Ascending aorta (tissue), 2 donors: ENCODE results near the gene OR10A7. TPM values are rescaled to one million over a fixed set of nuclear protein-coding genes. Genes with fewer than 3 reads are reported as not detected.

Experiments
- DNase-seq, 2 donors: peaks; one replicate each; pipeline ENCODE4 v3.0.0-alpha.2; 2019; ENCODE audit warnings: low spot score in 2 of 2
- H3K27ac ChIP-seq, 2 donors: fragments of 200-600 bp; sonication (generic); one replicate each; pipeline ENCODE4 v1.5.1; 2016 to 2017; ENCODE audit warnings: mild to moderate bottlenecking in 1 of 2
- H3K27me3 ChIP-seq: fragments of 200-600 bp; sonication (generic); one replicate; pipeline ENCODE4 v1.5.1; 2017
- H3K36me3 ChIP-seq, 2 donors: fragments of 200-600 bp; sonication (generic); one replicate each; pipeline ENCODE4 v1.5.1; 2016
- H3K4me1 ChIP-seq, 2 donors: fragments of 200-600 bp; sonication (generic); one replicate each; pipeline ENCODE4 v1.5.1; 2016 to 2017; ENCODE audit warnings: mild to moderate bottlenecking in 1 of 2
- H3K4me3 ChIP-seq, 2 donors: fragments of 200-600 bp; sonication (generic); one replicate each; pipeline ENCODE4 v1.5.1; 2016 to 2017; ENCODE audit warnings: mild to moderate bottlenecking in 1 of 2
- H3K9me3 ChIP-seq, 2 donors: fragments of 200-600 bp; sonication (generic); one replicate each; pipeline ENCODE4 v1.5.1; 2016
- intact Hi-C: fragments of 100-400 bp; cut with DNase I; formaldehyde crosslinking; loops from one replicate; pipeline ENCODE4 v1.15.1; 2023
- total RNA-seq: library from RNA; depleted of rRNA; stranded (reverse); fragments of >200 nt; gene quantifications from one replicate; pipeline ENCODE4 v1.1.0, GENCODE V29; 2016
- TF ChIP-seq, protein P1 (sequence below), 3 experiments: fragments of 200-600 bp in 2 of 3; fragments of 450-650 bp in 1 of 3; sonication (generic) in 2 of 3; IDR thresholded peaks; one replicate each; pipeline ENCODE4 v1.5.1; 2016 to 2019; ENCODE audit warnings: antibody characterized with exemption in 3 of 3, mild to moderate bottlenecking in 1 of 3, moderate library complexity in 1 of 3

Gene OR10A7
- total RNA-seq, 1 donor from 2014 or later, result not detected

DNA sequence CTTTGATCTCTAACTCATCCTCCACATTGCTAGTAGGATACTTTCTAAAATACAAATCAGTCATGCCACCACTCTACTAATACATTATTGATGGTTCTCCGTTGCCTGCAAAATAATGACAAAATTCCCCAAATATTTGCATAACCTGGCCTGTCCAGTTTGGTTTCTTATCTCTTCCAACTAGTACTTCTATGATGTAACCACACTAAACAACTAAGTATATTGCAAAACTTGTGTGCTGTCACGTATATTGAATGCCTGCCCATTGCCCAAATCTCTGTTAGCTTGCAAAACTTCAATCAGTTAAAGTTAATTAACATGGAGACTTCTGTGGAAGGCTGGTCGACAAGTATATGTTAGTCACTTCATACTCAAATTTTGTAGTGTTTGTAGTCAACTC, 30.1 kb downstream of the OR10A7 start:
- intact Hi-C loops, result no loop called here
- no peak for DNase-seq
- Histone ChIP-seq H3K27ac (no peak overlapping the region), H3K9me3 (no peaks in the 10 kb centered on the region), H3K27me3 (no peaks in the 10 kb centered on the region), H3K4me3 (no peak overlapping the region), H3K4me1 (no peaks in the 10 kb centered on the region), H3K36me3 (no peaks in the 10 kb centered on the region)
- TF ChIP-seq, protein P1, sequence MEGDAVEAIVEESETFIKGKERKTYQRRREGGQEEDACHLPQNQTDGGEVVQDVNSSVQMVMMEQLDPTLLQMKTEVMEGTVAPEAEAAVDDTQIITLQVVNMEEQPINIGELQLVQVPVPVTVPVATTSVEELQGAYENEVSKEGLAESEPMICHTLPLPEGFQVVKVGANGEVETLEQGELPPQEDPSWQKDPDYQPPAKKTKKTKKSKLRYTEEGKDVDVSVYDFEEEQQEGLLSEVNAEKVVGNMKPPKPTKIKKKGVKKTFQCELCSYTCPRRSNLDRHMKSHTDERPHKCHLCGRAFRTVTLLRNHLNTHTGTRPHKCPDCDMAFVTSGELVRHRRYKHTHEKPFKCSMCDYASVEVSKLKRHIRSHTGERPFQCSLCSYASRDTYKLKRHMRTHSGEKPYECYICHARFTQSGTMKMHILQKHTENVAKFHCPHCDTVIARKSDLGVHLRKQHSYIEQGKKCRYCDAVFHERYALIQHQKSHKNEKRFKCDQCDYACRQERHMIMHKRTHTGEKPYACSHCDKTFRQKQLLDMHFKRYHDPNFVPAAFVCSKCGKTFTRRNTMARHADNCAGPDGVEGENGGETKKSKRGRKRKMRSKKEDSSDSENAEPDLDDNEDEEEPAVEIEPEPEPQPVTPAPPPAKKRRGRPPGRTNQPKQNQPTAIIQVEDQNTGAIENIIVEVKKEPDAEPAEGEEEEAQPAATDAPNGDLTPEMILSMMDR (IDR thresholded peaks at IDR 0.05), result no peak

DNA sequence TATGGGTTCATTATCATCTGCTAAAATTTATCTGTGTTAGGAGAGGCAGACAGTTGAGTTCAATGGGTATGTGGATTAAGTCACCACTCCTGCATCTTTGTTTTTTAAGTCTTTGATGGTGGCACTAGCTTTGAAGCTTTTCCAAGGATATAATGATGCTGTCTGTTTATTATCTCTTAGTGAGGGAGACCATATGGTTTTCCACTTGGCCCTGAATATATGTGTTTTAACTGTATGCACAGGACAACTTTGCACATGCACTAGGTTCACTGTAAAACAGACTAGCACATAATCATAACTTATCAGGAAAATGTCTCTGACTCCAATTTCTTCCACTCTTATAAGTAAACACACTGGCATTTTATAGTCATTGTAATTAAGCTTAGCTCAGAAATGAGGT, 32.5 kb downstream of the OR10A7 start:
- no peak for DNase-seq
- no peak overlapping the region for H3K4me3 ChIP-seq
- H3K27me3 ChIP-seq, result no peaks in the 10 kb centered on the region
- TF ChIP-seq, protein P1 (IDR thresholded peaks at IDR 0.05), result no peak
- H3K27ac ChIP-seq, result no peak overlapping the region
- intact Hi-C loops, result no loop called here
- no peaks in the 10 kb centered on the region for H3K36me3 ChIP-seq
- no peaks in the 10 kb centered on the region for H3K9me3 ChIP-seq
- no peaks in the 10 kb centered on the region for H3K4me1 ChIP-seq

DNA sequence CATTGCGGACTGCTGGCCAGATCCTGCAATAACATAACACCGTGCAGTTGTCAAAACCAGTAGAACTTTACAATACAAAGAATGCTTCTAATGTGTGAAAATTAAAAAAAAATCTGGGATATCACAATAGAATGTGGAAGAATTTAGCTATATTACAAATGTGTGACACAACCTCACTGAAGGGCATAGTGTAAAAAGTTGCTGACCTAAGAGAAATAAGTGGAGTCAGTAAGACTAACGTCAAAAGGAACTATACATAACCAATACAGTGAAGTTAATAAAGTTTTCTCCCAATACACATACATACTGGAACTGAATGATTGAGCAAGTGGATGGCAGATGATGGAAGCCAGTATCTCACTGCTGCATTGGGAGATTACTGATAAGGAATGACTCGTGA, 36.0 kb downstream of the OR10A7 start:
- no peak overlapping the region for H3K4me3 ChIP-seq
- H3K27me3 ChIP-seq, result no peaks in the 10 kb centered on the region
- H3K4me1 ChIP-seq, result no peaks in the 10 kb centered on the region
- H3K36me3 ChIP-seq, result no peaks in the 10 kb centered on the region
- TF ChIP-seq, protein P1 (IDR thresholded peaks at IDR 0.05), result no peak
- DNase-seq, result no peak
- H3K9me3 ChIP-seq, result no peaks in the 10 kb centered on the region
- intact Hi-C loops, result no loop called here
- H3K27ac ChIP-seq, result no peak overlapping the region

DNA sequence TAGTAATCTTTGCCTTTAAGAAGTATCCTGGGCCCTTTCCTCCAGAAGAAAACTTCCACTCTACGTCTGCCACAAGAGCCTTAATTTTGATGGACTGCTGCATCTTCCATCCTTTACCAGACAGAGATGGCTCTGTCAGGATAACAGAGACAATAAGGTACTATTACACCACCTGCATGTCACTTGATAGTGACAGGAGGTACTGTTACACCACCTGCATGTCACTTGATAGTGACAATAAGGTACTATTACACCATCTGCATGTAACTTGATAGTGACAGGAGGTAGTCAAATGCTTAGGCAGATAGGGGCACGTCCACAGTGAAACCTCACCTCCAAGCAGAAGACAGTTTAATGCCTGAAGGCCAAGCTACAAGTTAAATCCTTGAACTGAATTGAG, 37.5 kb downstream of the OR10A7 start:
- H3K27me3 ChIP-seq, result no peaks in the 10 kb centered on the region
- H3K27ac ChIP-seq, result no peak overlapping the region
- H3K4me3 ChIP-seq, result no peak overlapping the region
- H3K9me3 ChIP-seq, result no peaks in the 10 kb centered on the region
- H3K36me3 ChIP-seq, result no peaks in the 10 kb centered on the region
- H3K4me1 ChIP-seq, result no peaks in the 10 kb centered on the region
- intact Hi-C loops, result no loop called here
- TF ChIP-seq, protein P1 (IDR thresholded peaks at IDR 0.05), result no peak
- DNase-seq, result no peak

Other genes with a start within 250 kb of the OR10A7 start
- not detected for gene TESPA1, start 236.3 kb upstream of the OR10A7 start, total RNA-seq
- not detected for gene NEUROD4, start 201.1 kb upstream of the OR10A7 start, total RNA-seq
- gene OR9K2, start 94.6 kb upstream of the OR10A7 start, total RNA-seq, result not detected
- not detected for gene OR6C74, start 23.6 kb downstream of the OR10A7 start, total RNA-seq
- gene OR6C6, start 75.5 kb downstream of the OR10A7 start, total RNA-seq, result not detected
- not detected for gene OR6C1, start 93.3 kb downstream of the OR10A7 start, total RNA-seq
- gene OR6C3, start 109.7 kb downstream of the OR10A7 start, total RNA-seq, result not detected
- gene OR6C75, start 141.9 kb downstream of the OR10A7 start, total RNA-seq, result not detected
- not detected for gene OR6C65, start 179.5 kb downstream of the OR10A7 start, total RNA-seq
- not detected for gene OR6C76, start 205.2 kb downstream of the OR10A7 start, total RNA-seq
- not detected for gene OR6C2, start 223.1 kb downstream of the OR10A7 start, total RNA-seq
- not detected for gene OR6C70, start 249.1 kb downstream of the OR10A7 start, total RNA-seq